ENCODE data around the gene MORC3.

MORC3 gene

GRCh38 chr21:36425286-36425685, 105.3 kb downstream of the MORC3 start:
- DNase-seq (ENCODE audit: insufficient read length, low spot score) (no peak), FAIRE-seq (no peak)
- TF ChIP-seq, protein P1, sequence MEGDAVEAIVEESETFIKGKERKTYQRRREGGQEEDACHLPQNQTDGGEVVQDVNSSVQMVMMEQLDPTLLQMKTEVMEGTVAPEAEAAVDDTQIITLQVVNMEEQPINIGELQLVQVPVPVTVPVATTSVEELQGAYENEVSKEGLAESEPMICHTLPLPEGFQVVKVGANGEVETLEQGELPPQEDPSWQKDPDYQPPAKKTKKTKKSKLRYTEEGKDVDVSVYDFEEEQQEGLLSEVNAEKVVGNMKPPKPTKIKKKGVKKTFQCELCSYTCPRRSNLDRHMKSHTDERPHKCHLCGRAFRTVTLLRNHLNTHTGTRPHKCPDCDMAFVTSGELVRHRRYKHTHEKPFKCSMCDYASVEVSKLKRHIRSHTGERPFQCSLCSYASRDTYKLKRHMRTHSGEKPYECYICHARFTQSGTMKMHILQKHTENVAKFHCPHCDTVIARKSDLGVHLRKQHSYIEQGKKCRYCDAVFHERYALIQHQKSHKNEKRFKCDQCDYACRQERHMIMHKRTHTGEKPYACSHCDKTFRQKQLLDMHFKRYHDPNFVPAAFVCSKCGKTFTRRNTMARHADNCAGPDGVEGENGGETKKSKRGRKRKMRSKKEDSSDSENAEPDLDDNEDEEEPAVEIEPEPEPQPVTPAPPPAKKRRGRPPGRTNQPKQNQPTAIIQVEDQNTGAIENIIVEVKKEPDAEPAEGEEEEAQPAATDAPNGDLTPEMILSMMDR (IDR thresholded peaks at IDR 0.05; ENCODE audit: insufficient read depth, missing control alignments) = no peak

Data from D721Med (cell line).